ENCODE results near the gene TENM4. TPM values are rescaled to one million over a fixed set of nuclear protein-coding genes. Genes with fewer than 3 reads are reported as not detected.

Gene TENM4
- total RNA-seq, 1 donor from 2014 or later: 117 TPM

GRCh38 chr11:79259800-79260199 lies 181.0 kb downstream of the TENM4 start:
- Mint-ChIP-seq H3K36me3 (ENCODE audit: insufficient read depth) (no peaks in the 10 kb centered on the region), H3K27ac (no peak overlapping the region), H3K4me1 (ENCODE audit: low read depth) (no peaks in the 10 kb centered on the region), H3K4me3 (ENCODE audit: low read depth) (no peak overlapping the region), H3K27me3 (no peaks in the 10 kb centered on the region), H3K9me3 (ENCODE audit: low read depth) (no peaks in the 10 kb centered on the region)
- TF ChIP-seq CTCF (IDR thresholded peaks at IDR 0.05; ENCODE audit: unreplicated experiment): peak; percentile 26
- no peak for DNase-seq (ENCODE audit: low spot score, unreplicated experiment)

GRCh38 chr11:79258576-79258975 lies 182.3 kb downstream of the TENM4 start:
- no peaks in the 10 kb centered on the region for H3K4me1 Mint-ChIP-seq (ENCODE audit: low read depth)
- TF ChIP-seq CTCF (IDR thresholded peaks at IDR 0.05; ENCODE audit: unreplicated experiment): no peak
- H3K36me3 Mint-ChIP-seq (ENCODE audit: insufficient read depth): peaks cover 1% of the 10 kb centered on the region
- no peak overlapping the region for H3K4me3 Mint-ChIP-seq (ENCODE audit: low read depth)
- H3K9me3 Mint-ChIP-seq (ENCODE audit: low read depth): no peaks in the 10 kb centered on the region
- no peaks in the 10 kb centered on the region for H3K27me3 Mint-ChIP-seq
- H3K27ac Mint-ChIP-seq: no peak overlapping the region
- no peak for DNase-seq (ENCODE audit: low spot score, unreplicated experiment)

- TF ChIP-seq CTCF (IDR thresholded peaks at IDR 0.05; ENCODE audit: unreplicated experiment): no peak
- Mint-ChIP-seq H3K36me3 (ENCODE audit: insufficient read depth) (peaks cover 3% of the 10 kb centered on the region), H3K27ac (no peak overlapping the region), H3K9me3 (ENCODE audit: low read depth) (no peaks in the 10 kb centered on the region), H3K4me3 (ENCODE audit: low read depth) (no peak overlapping the region), H3K27me3 (no peaks in the 10 kb centered on the region), H3K4me1 (ENCODE audit: low read depth) (no peaks in the 10 kb centered on the region)
- DNase-seq (ENCODE audit: low spot score, unreplicated experiment): no peak
Observed at GRCh38 chr11:79255965-79256364, 184.9 kb downstream of the TENM4 start.

GRCh38 chr11:79253280-79253679 lies 187.6 kb downstream of the TENM4 start:
- DNase-seq (ENCODE audit: low spot score, unreplicated experiment): no peak
- no peaks in the 10 kb centered on the region for H3K4me1 Mint-ChIP-seq (ENCODE audit: low read depth)
- TF ChIP-seq CTCF (IDR thresholded peaks at IDR 0.05; ENCODE audit: unreplicated experiment): no peak
- no peaks in the 10 kb centered on the region for H3K27me3 Mint-ChIP-seq
- H3K27ac Mint-ChIP-seq: no peak overlapping the region
- no peaks in the 10 kb centered on the region for H3K9me3 Mint-ChIP-seq (ENCODE audit: low read depth)
- peaks cover 3% of the 10 kb centered on the region for H3K36me3 Mint-ChIP-seq (ENCODE audit: insufficient read depth)
- no peak overlapping the region for H3K4me3 Mint-ChIP-seq (ENCODE audit: low read depth)

DNA sequence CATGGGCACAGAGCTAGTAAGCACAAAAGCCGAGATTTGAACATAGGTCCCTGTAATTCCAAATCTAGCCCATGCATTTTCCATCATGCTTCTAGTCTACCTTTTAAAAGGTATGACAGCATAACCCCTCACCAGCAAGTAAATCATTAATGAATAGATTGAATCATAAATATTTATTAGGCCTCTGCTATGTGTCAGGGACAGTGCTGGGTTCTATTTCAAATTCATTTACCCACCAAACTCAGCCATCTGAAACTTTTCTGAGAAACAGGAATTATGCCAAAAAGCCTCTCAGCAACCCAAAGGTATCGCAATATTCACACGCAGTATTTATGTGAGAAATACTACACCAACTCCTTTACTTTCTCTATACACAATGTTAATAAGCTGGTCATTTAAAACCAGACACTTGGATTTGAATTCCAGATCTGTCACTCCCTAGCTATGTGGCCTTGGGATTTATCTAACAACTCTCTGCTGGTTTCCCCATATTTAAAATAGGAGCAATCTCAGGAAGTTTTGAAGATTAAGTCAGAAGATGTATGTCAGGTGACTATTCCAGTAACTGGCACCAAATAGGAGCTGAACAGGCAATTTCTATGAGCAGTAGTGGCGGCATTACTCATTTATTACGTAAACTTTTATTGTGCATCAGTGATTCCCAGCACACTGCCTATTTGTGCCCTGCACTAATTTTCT lies 191.4 kb downstream of the TENM4 start:
- no peak overlapping the region for H3K4me3 Mint-ChIP-seq (ENCODE audit: low read depth)
- no peaks in the 10 kb centered on the region for H3K27me3 Mint-ChIP-seq
- no peak for TF ChIP-seq CTCF (IDR thresholded peaks at IDR 0.05; ENCODE audit: unreplicated experiment)
- no peaks in the 10 kb centered on the region for H3K9me3 Mint-ChIP-seq (ENCODE audit: low read depth)
- no peak overlapping the region for H3K27ac Mint-ChIP-seq
- H3K36me3 Mint-ChIP-seq (ENCODE audit: insufficient read depth): peaks cover 3% of the 10 kb centered on the region
- DNase-seq (ENCODE audit: low spot score, unreplicated experiment): no peak
- no peaks in the 10 kb centered on the region for H3K4me1 Mint-ChIP-seq (ENCODE audit: low read depth)

All from progenitor cell of endocrine pancreas (in vitro differentiated cells).